Endothelial cell of umbilical vein (primary cell): ENCODE measurements around the gene ADM2. TPM values are rescaled to one million over a fixed set of nuclear protein-coding genes. Genes with fewer than 3 reads are reported as not detected.

Source experiments
- BruUV-seq: library from RNA; stranded (reverse); fragments of 400-500 nt; replicated peaks from 2 replicates; lab custom pipeline; 2021; lab: Mats Ljungman, UMichigan
- CTCF ChIA-PET: fragments of 300-600, 350-600 bp; sonication (Branson Sonifier 250); formaldehyde crosslinking; loops from one replicate; lab custom pipeline; 2021; ENCODE audit warnings: antibody characterized with exemption, inconsistent platforms; lab: Charles Lee
- POLR2A ChIA-PET: fragments of 300-600, 350-600 bp; sonication (Branson Sonifier 250); formaldehyde crosslinking; loops from one replicate; lab custom pipeline; 2021; ENCODE audit warnings: antibody characterized with exemption, inconsistent platforms; lab: Charles Lee
- DNase-seq: peaks from one replicate; pipeline ENCODE4 v3.0.0-alpha.2; 2011; ENCODE audit warnings: low read depth, low spot score
- FAIRE-seq: peaks from 2 replicates; lab custom pipeline; 2011; peaks lifted over from hg19 to GRCh38; lab: Jason Lieb, UNC
- H2AFZ ChIP-seq: 2 replicates; pipeline ENCODE4 v1.6.0; 2012; ENCODE audit warnings: low read depth, low read length, control low read depth, inconsistent platforms
- H3K27ac ChIP-seq: 2 replicates; pipeline ENCODE4 v1.5.1; 2011; ENCODE audit warnings: low read depth, mild to moderate bottlenecking, control low read depth, low read length, moderate library complexity; ENCODE audit not compliant: insufficient read depth
- H3K27me3 ChIP-seq, 2 experiments: 2 replicates each; pipeline versions ENCODE4 v1.6.0 to v1.6.1; 2011; ENCODE audit warnings: low read length in 2 of 2, mixed read lengths in 1 of 2; ENCODE audit not compliant: control insufficient read depth in 2 of 2, insufficient read depth in 2 of 2
- H3K36me3 ChIP-seq, 2 experiments: 2 replicates in 1 of 2; 3 replicates in 1 of 2; pipeline ENCODE4 v1.5.1; 2011; ENCODE audit warnings: low read length in 2 of 2, mild to moderate bottlenecking in 1 of 2, moderate library complexity in 1 of 2; ENCODE audit not compliant: control insufficient read depth in 2 of 2, insufficient read depth in 2 of 2; ENCODE audit errors: extremely low read depth in 1 of 2
- H3K4me1 ChIP-seq: 3 replicates; pipeline ENCODE4 v1.5.1; 2011; ENCODE audit warnings: mild to moderate bottlenecking, low read length; ENCODE audit not compliant: control insufficient read depth, insufficient read depth; ENCODE audit errors: extremely low read depth
- H3K4me2 ChIP-seq: 2 replicates; pipeline ENCODE4 v1.6.1; 2011; ENCODE audit warnings: low read length, control low read depth, mixed read lengths; ENCODE audit not compliant: insufficient read depth
- H3K4me3 ChIP-seq, 3 experiments: fragments of 200-600 bp in 1 of 3; sonication (generic), shearing (Covaris generic) in 1 of 3; replicated peaks in 1 of 3; 2 replicates each; pipeline ENCODE4 v1.5.1; 2011 to 2016; ENCODE audit warnings: control low read depth in 3 of 3, low read length in 3 of 3, mild to moderate bottlenecking in 2 of 3, inconsistent platforms in 1 of 3, low read depth in 1 of 3, moderate library complexity in 1 of 3; ENCODE audit not compliant: insufficient read depth in 1 of 3
- H3K79me2 ChIP-seq: 2 replicates; pipeline ENCODE4 v1.6.0; 2012; ENCODE audit warnings: low read length, inconsistent platforms; ENCODE audit not compliant: control insufficient read depth, insufficient read depth
- H3K9ac ChIP-seq: replicated peaks from 2 replicates; pipeline ENCODE3; 2011; ENCODE audit warnings: low read length, control low read depth; ENCODE audit not compliant: insufficient read depth; ENCODE audit errors: extremely low read depth
- H3K9me1 ChIP-seq: replicated peaks from 3 replicates; pipeline ENCODE4 v1.6.0; 2011; ENCODE audit warnings: mild to moderate bottlenecking, low read length; ENCODE audit not compliant: control insufficient read depth, insufficient read depth; ENCODE audit errors: extremely low read depth
- H3K9me3 ChIP-seq: replicated peaks from 2 replicates; pipeline ENCODE4 v1.5.1; 2012; ENCODE audit warnings: low read length, inconsistent platforms; ENCODE audit not compliant: control insufficient read depth, insufficient read depth
- H4K20me1 ChIP-seq: replicated peaks from 2 replicates; pipeline ENCODE3; 2011; ENCODE audit warnings: mild to moderate bottlenecking, low read length; ENCODE audit not compliant: control insufficient read depth, insufficient read depth; ENCODE audit errors: extremely low read depth
- EZH2 ChIP-seq: IDR thresholded peaks from 2 replicates; pipeline ENCODE4 v1.6.1; 2012; ENCODE audit warnings: borderline replicate concordance, low read depth, mild to moderate bottlenecking, moderate library complexity, low read length, inconsistent platforms; ENCODE audit not compliant: severe bottlenecking
- FOS ChIP-seq: IDR thresholded peaks from 2 replicates; pipeline ENCODE4 v1.6.1; 2011; ENCODE audit warnings: mild to moderate bottlenecking, low read length, moderate library complexity, borderline replicate concordance; ENCODE audit not compliant: insufficient read depth
- POLR2A ChIP-seq: IDR thresholded peaks from 2 replicates; pipeline ENCODE4 v1.6.1; 2012; ENCODE audit warnings: low read depth, mild to moderate bottlenecking, control low read depth, low read length
- POLR2AphosphoS5 ChIP-seq: IDR thresholded peaks from 2 replicates; pipeline ENCODE4 v1.6.1; 2012; ENCODE audit warnings: low read depth, mild to moderate bottlenecking, control low read depth, low read length, moderate library complexity; ENCODE audit not compliant: insufficient read depth
- dilution Hi-C: fragments of 300-500 bp; cut with MboI; formaldehyde crosslinking; loops from one replicate; pipeline ENCODE4 v1.15.0; 2019; ENCODE audit warnings: low sequenced_read_pairs; ENCODE audit not compliant: extremely low pct_ligation_motif_present
- intact Hi-C: fragments of 100-400 bp; cut with micrococcal nuclease; formaldehyde crosslinking; loops from one replicate; pipeline ENCODE4 v1.10.0; 2022
- polyA plus RNA-seq, 4 experiments: library from polyadenylated mRNA; depleted of rRNA in 3 of 4; stranded (reverse) in 3 of 4; unstranded in 1 of 4; fragments of >200 nt; gene quantifications; 2 replicates each; pipeline versions ENCODE4 v1.2.1 to v1.2.3, GENCODE V29; 2011 to 2012; ENCODE audit warnings: missing spikeins in 1 of 4
- total RNA-seq: library from RNA; stranded (reverse); gene quantifications from 2 replicates; pipeline ENCODE4 v1.2.3, GENCODE V29; 2021
- TF ChIP-seq, protein P1 (sequence below): IDR thresholded peaks from 2 replicates; pipeline ENCODE4 v1.6.1; 2011; ENCODE audit not compliant: insufficient read depth, insufficient read length
- TF ChIP-seq, protein P2 (sequence below), 2 donors: IDR thresholded peaks; 1 replicate in 1 of 2; 2 replicates in 1 of 2; pipeline ENCODE4 v1.5.1; 2011; ENCODE audit warnings: low read length in 2 of 2, mild to moderate bottlenecking in 2 of 2, moderate library complexity in 2 of 2, control low read depth in 1 of 2, inconsistent platforms in 1 of 2, low read depth in 1 of 2; ENCODE audit not compliant: insufficient read depth in 1 of 2; ENCODE audit errors: extremely low read depth in 1 of 2

ADM2 gene
- total and polyA plus RNA-seq, 2 donors (not counting 3 experiments of a cell fraction or from before 2014, with no cell fraction given) = 0.28 to 1.5 TPM

DNA sequence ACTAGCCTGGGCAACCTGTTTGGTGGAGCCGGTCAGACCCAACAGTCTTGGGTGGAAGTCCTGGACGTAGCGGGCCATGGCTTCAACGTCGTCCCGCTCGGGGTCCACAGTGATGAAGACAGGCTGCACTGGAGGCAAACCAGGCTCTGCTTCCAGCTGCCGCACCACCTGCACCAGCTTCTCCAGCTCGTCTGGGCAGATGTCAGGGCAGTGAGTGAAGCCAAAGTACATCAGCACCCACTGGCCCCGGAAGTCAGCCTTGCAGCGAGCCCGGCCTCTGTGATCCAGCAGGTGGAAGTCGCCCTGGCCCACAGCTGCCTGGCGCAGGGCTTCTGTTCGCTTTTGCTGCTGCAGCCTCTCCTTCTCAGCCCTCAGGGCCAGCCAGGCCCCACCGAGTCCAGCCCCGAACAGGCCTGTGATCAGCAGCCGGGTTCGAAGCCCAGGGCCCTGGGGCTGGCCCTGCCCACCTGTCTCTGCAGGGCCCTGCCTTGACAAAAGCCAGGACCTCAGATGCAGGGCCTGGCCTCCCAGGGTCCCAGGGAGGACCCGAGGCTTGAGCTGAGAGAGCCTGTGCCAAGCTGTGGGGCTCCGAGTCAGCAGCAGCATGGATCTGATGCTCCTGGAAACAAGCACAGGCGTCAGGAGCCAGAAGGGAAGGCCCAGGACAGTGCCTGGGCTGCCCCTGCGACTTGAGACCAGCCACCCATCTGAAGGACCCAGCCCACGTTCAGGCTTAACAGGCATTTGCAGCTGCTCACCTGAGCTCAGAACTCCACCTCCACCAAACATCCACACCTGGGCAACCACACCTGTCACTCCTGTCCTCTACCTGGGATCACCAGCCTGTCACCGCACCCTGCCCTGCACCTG is 42.7 kb downstream of the ADM2 start:
- Histone ChIP-seq H3K79me2 (peaks cover 10% of the 10 kb centered on the region), H3K4me2 (peak overlapping the region; percentile 40), H3K9ac (peak overlapping the region; percentile 68), H3K9me1 (no peaks in the 10 kb centered on the region), H3K4me1 (peaks cover 12% of the 10 kb centered on the region), H3K4me3 (peak overlapping the region; percentile 29 to 66 (median 48)), H4K20me1 (no peaks in the 10 kb centered on the region), H3K9me3 (no peaks in the 10 kb centered on the region), H2AFZ (no peak overlapping the region), H3K36me3 (peaks cover 0 to 22% of the 10 kb centered on the region in 2 experiments), H3K27me3 (no peaks in the 10 kb centered on the region), H3K27ac (no peak overlapping the region)
- dilution Hi-C loops = no loop called here
- no peak for FAIRE-seq
- no TSS peak for BruUV-seq
- intact Hi-C loops = loop anchor here (2.0 kb wide), 1 partner anchor 59 kb away; the partner anchor contains the start of gene CHKB
- ChIA-PET CTCF (interaction anchor here (0.8 to 2.7 kb wide), 7 partner anchors 9 to 287 kb away, joined by 3 to 28 read pairs (median 16); partner anchors contain the start of gene SYCE3), POLR2A (interaction anchor here (0.6 kb wide), 1 partner anchor 24 kb away, joined by 4 read pairs; no protein-coding TSS in a partner anchor)
- no peak for DNase-seq
- no peak for TF ChIP-seq EZH2
- TF ChIP-seq FOS = no peak
- no peak for TF ChIP-seq POLR2A
- TF ChIP-seq, protein P1, sequence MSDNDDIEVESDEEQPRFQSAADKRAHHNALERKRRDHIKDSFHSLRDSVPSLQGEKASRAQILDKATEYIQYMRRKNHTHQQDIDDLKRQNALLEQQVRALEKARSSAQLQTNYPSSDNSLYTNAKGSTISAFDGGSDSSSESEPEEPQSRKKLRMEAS = no peak
- TF ChIP-seq, protein P2, sequence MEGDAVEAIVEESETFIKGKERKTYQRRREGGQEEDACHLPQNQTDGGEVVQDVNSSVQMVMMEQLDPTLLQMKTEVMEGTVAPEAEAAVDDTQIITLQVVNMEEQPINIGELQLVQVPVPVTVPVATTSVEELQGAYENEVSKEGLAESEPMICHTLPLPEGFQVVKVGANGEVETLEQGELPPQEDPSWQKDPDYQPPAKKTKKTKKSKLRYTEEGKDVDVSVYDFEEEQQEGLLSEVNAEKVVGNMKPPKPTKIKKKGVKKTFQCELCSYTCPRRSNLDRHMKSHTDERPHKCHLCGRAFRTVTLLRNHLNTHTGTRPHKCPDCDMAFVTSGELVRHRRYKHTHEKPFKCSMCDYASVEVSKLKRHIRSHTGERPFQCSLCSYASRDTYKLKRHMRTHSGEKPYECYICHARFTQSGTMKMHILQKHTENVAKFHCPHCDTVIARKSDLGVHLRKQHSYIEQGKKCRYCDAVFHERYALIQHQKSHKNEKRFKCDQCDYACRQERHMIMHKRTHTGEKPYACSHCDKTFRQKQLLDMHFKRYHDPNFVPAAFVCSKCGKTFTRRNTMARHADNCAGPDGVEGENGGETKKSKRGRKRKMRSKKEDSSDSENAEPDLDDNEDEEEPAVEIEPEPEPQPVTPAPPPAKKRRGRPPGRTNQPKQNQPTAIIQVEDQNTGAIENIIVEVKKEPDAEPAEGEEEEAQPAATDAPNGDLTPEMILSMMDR (IDR thresholded peaks at IDR 0.05; ENCODE audit: extremely low read depth in 1 of 2, insufficient read depth in 1 of 2, low read depth in 1 of 2, low read length in 2 of 2) = no peak
- no peak for TF ChIP-seq POLR2AphosphoS5
